Suprapubic skin (tissue), 4 donors: Measurements from ENCODE around the gene RAB23. TPM values are rescaled to one million over a fixed set of nuclear protein-coding genes. Genes with fewer than 3 reads are reported as not detected.

ENCODE experiments used
- DNase-seq, 2 donors: peaks; one replicate each; pipeline ENCODE4 v3.0.0-alpha.2; 2019; ENCODE audit warnings: low spot score in 2 of 2
- H3K27ac ChIP-seq: fragments of 200-600 bp; sonication (generic); one replicate; pipeline ENCODE4 v1.5.1; 2019
- H3K27me3 ChIP-seq: fragments of 200-600 bp; sonication (generic); one replicate; pipeline ENCODE4 v1.5.1; 2019
- H3K36me3 ChIP-seq: fragments of 200-600 bp; sonication (generic); one replicate; pipeline ENCODE4 v1.5.1; 2019
- H3K4me1 ChIP-seq: fragments of 200-600 bp; sonication (generic); one replicate; pipeline ENCODE4 v1.5.1; 2019
- H3K4me3 ChIP-seq: fragments of 200-600 bp; sonication (generic); one replicate; pipeline ENCODE4 v1.5.1; 2019; ENCODE audit warnings: mild to moderate bottlenecking
- H3K9me3 ChIP-seq: fragments of 200-600 bp; sonication (generic); one replicate; pipeline ENCODE4 v1.5.1; 2019
- EP300 ChIP-seq: sonication (generic); formaldehyde crosslinking; IDR thresholded peaks from one replicate; pipeline ENCODE4 v1.6.1; 2017; ENCODE audit warnings: antibody characterized with exemption
- POLR2A ChIP-seq, 2 donors: fragments of 450-650 bp; IDR thresholded peaks; one replicate each; pipeline ENCODE4 v1.6.1; 2017; ENCODE audit warnings: antibody characterized with exemption in 2 of 2, mild to moderate bottlenecking in 2 of 2, moderate library complexity in 2 of 2
- POLR2AphosphoS5 ChIP-seq, 3 donors: sonication (generic); formaldehyde crosslinking; IDR thresholded peaks; one replicate each; pipeline ENCODE4 v1.6.1; 2017; ENCODE audit warnings: antibody characterized with exemption in 3 of 3
- WGBS: methylation state at CpG from one replicate; pipeline ENCODE4 v1.1.5; 2018; 5-methylcytosine and 5-hydroxymethylcytosine counted together
- total RNA-seq, 4 donors: library from RNA; depleted of rRNA; stranded (reverse); fragments of >200 nt; gene quantifications; one replicate each; pipeline ENCODE4 v1.1.0, GENCODE V29; 2016
- TF ChIP-seq, protein P1 (sequence below), 2 donors: fragments of 200-600 bp in 1 of 2; fragments of 450-650 bp in 1 of 2; sonication (generic) in 1 of 2; IDR thresholded peaks; one replicate each; pipeline ENCODE4 v1.5.1; 2016 to 2019; ENCODE audit warnings: antibody characterized with exemption in 2 of 2, mild to moderate bottlenecking in 1 of 2, moderate library complexity in 1 of 2

The RAB23 gene
- total RNA-seq, 4 donors from 2014 or later, result 4.9 to 8.3 (median 5.9) TPM

GRCh38 chr6:57198926-57199636, 23.0 kb downstream of the RAB23 start:
- no peak for DNase-seq
- Histone ChIP-seq H3K4me3 (no peak overlapping the region), H3K9me3 (no peaks in the 10 kb centered on the region), H3K4me1 (no peaks in the 10 kb centered on the region), H3K27me3 (no peaks in the 10 kb centered on the region), H3K36me3 (no peaks in the 10 kb centered on the region), H3K27ac (no peak overlapping the region)
- 76% methylated on average over 6 of the region's 6 CpGs for WGBS
- no peak for TF ChIP-seq POLR2AphosphoS5 (IDR thresholded peaks at IDR 0.05)
- TF ChIP-seq POLR2A (IDR thresholded peaks at IDR 0.05), result no peak
- no peak for TF ChIP-seq EP300
- TF ChIP-seq, protein P1, sequence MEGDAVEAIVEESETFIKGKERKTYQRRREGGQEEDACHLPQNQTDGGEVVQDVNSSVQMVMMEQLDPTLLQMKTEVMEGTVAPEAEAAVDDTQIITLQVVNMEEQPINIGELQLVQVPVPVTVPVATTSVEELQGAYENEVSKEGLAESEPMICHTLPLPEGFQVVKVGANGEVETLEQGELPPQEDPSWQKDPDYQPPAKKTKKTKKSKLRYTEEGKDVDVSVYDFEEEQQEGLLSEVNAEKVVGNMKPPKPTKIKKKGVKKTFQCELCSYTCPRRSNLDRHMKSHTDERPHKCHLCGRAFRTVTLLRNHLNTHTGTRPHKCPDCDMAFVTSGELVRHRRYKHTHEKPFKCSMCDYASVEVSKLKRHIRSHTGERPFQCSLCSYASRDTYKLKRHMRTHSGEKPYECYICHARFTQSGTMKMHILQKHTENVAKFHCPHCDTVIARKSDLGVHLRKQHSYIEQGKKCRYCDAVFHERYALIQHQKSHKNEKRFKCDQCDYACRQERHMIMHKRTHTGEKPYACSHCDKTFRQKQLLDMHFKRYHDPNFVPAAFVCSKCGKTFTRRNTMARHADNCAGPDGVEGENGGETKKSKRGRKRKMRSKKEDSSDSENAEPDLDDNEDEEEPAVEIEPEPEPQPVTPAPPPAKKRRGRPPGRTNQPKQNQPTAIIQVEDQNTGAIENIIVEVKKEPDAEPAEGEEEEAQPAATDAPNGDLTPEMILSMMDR (IDR thresholded peaks at IDR 0.05), result no peak

GRCh38 chr6:57195457-57195856, 26.6 kb downstream of the RAB23 start:
- H3K4me3 ChIP-seq, result no peak overlapping the region
- H3K27me3 ChIP-seq, result no peaks in the 10 kb centered on the region
- no peaks in the 10 kb centered on the region for H3K4me1 ChIP-seq
- DNase-seq, result no peak
- WGBS, result 77% methylated on average over 2 of the region's 2 CpGs
- no peak for TF ChIP-seq EP300
- TF ChIP-seq POLR2A (IDR thresholded peaks at IDR 0.05), result no peak
- TF ChIP-seq, protein P1 (IDR thresholded peaks at IDR 0.05), result no peak
- TF ChIP-seq POLR2AphosphoS5 (IDR thresholded peaks at IDR 0.05), result no peak
- no peaks in the 10 kb centered on the region for H3K9me3 ChIP-seq
- no peak overlapping the region for H3K27ac ChIP-seq
- H3K36me3 ChIP-seq, result peaks cover 3% of the 10 kb centered on the region

- Histone ChIP-seq H3K4me1 (no peaks in the 10 kb centered on the region), H3K27ac (no peak overlapping the region), H3K4me3 (no peak overlapping the region), H3K9me3 (no peaks in the 10 kb centered on the region), H3K36me3 (peaks cover 3% of the 10 kb centered on the region), H3K27me3 (no peaks in the 10 kb centered on the region)
- TF ChIP-seq POLR2A (IDR thresholded peaks at IDR 0.05) (no peak), EP300 (no peak), POLR2AphosphoS5 (IDR thresholded peaks at IDR 0.05) (no peak)
- TF ChIP-seq, protein P1 (IDR thresholded peaks at IDR 0.05), result no peak
- no peak for DNase-seq
Observed at GRCh38 chr6:57193177-57193576, 28.9 kb downstream of the RAB23 start.

GRCh38 chr6:57190140-57190539, 32.0 kb downstream of the RAB23 start:
- H3K27me3 ChIP-seq, result no peaks in the 10 kb centered on the region
- no peaks in the 10 kb centered on the region for H3K4me1 ChIP-seq
- 67% methylated on average over 2 of the region's 2 CpGs for WGBS
- no peak overlapping the region for H3K27ac ChIP-seq
- no peak overlapping the region for H3K4me3 ChIP-seq
- DNase-seq, result no peak
- H3K9me3 ChIP-seq, result no peaks in the 10 kb centered on the region
- TF ChIP-seq POLR2A (IDR thresholded peaks at IDR 0.05) (no peak), POLR2AphosphoS5 (IDR thresholded peaks at IDR 0.05) (no peak), EP300 (no peak)
- TF ChIP-seq, protein P1 (IDR thresholded peaks at IDR 0.05), result no peak
- H3K36me3 ChIP-seq, result peaks cover 3% of the 10 kb centered on the region

GRCh38 chr6:57183336-57183735, 38.8 kb downstream of the RAB23 start:
- no peak overlapping the region for H3K27ac ChIP-seq
- H3K4me3 ChIP-seq, result no peak overlapping the region
- DNase-seq, result no peak
- H3K27me3 ChIP-seq, result no peaks in the 10 kb centered on the region
- peaks cover 16% of the 10 kb centered on the region for H3K36me3 ChIP-seq
- TF ChIP-seq POLR2AphosphoS5 (IDR thresholded peaks at IDR 0.05) (no peak), POLR2A (IDR thresholded peaks at IDR 0.05) (no peak)
- H3K4me1 ChIP-seq, result no peaks in the 10 kb centered on the region
- no peaks in the 10 kb centered on the region for H3K9me3 ChIP-seq
- WGBS, result 92% methylated on average over 2 of the region's 2 CpGs

DNA sequence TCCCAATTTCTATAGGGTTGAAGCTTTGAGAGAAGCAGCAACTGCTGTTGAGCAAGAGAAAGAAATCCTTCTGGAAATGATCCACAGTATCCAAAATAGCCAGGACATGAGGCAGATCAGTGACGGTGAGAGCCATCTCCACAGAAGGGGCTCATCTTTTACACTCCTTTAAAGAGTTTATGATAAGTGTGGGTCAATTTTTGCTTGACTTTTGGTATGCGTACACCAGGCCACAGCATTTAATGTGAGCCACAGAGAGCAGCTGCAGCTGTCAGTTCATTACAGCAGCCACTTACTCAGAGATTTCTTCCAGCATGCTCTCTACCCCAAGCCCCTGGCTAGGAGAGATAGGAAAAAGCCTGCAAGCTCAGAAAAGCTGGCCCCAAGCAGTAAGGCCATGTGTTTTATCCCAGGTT, 40.1 kb downstream of the RAB23 start:
- Histone ChIP-seq H3K27me3 (no peaks in the 10 kb centered on the region), H3K4me3 (no peak overlapping the region), H3K9me3 (no peaks in the 10 kb centered on the region), H3K4me1 (no peaks in the 10 kb centered on the region), H3K27ac (no peak overlapping the region), H3K36me3 (peaks cover 16% of the 10 kb centered on the region)
- TF ChIP-seq EP300, result no peak
- TF ChIP-seq, protein P1 (IDR thresholded peaks at IDR 0.05), result no peak
- no peak for TF ChIP-seq POLR2AphosphoS5 (IDR thresholded peaks at IDR 0.05)
- TF ChIP-seq POLR2A (IDR thresholded peaks at IDR 0.05), result no peak
- 93% methylated on average over 2 of the region's 2 CpGs for WGBS
- no peak for DNase-seq
